Stomach smooth muscle (tissue), 2 donors: ENCODE data around the gene PUM2.

Experiments
- H3K27ac ChIP-seq: one replicate; pipeline ENCODE4 v1.7.0; 2013; ENCODE audit warnings: mild to moderate bottlenecking, low read length, inconsistent platforms
- H3K27me3 ChIP-seq, 2 donors: one replicate each; pipeline ENCODE4 v1.7.0; 2013; ENCODE audit warnings: low read length in 2 of 2; ENCODE audit not compliant: insufficient read depth in 2 of 2, control insufficient read depth in 1 of 2
- H3K36me3 ChIP-seq, 2 donors: one replicate each; pipeline ENCODE4 v1.7.0; 2013; ENCODE audit warnings: low read length in 2 of 2; ENCODE audit not compliant: control insufficient read depth in 2 of 2, insufficient read depth in 2 of 2
- H3K4me1 ChIP-seq: one replicate; pipeline ENCODE4 v1.7.0; 2013; ENCODE audit warnings: low read length; ENCODE audit not compliant: control insufficient read depth, insufficient read depth
- H3K4me3 ChIP-seq, 2 donors: one replicate each; pipeline ENCODE4 v1.7.0; 2013; ENCODE audit warnings: low read length in 2 of 2
- H3K9ac ChIP-seq, 2 donors: one replicate each; pipeline ENCODE4 v1.7.0; 2013; ENCODE audit warnings: low read length in 2 of 2, mild to moderate bottlenecking in 1 of 2
- H3K9me3 ChIP-seq, 2 donors: one replicate each; pipeline ENCODE4 v1.7.0; 2013; ENCODE audit warnings: low read length in 2 of 2; ENCODE audit not compliant: control insufficient read depth in 2 of 2
- donor health status: healthy.
- donor health status: Pancreatic carcinoma.

The PUM2 gene

DNA sequence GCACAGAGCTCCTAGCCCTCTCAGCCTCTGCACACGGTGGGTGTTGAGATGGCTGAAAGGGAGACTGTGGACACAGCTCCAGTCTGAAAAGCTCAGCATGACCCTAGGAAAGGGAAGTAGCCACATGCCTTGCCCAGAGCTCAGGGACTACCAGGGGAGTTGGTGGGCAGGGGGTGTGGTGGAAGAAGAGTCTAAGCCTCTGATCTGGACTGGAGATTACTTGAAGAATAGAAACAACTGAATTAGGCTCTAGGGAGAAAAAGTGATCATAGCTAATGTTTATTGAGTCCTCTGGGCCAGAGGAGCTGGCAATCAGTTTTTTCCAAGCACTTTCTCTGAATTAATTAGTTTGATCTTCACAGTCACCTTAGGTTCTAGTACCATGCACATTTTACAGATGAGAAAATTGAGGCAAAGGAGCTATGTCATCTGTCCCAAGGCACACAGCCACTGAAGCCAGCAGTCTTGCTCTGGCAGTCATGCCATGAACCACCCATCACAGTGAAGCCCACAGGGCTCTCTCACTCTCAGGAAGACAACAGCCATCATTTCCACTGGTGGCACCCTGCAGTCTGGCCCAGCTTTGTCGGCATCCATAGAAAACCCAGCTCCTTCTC is 136.0 kb downstream of the PUM2 start:
- Histone ChIP-seq H3K9me3 (no peaks in the 10 kb centered on the region), H3K27ac (no peak overlapping the region), H3K4me3 (no peak overlapping the region), H3K27me3 (no peaks in the 10 kb centered on the region), H3K9ac (no peak overlapping the region), H3K36me3 (no peaks in the 10 kb centered on the region), H3K4me1 (no peaks in the 10 kb centered on the region)

DNA sequence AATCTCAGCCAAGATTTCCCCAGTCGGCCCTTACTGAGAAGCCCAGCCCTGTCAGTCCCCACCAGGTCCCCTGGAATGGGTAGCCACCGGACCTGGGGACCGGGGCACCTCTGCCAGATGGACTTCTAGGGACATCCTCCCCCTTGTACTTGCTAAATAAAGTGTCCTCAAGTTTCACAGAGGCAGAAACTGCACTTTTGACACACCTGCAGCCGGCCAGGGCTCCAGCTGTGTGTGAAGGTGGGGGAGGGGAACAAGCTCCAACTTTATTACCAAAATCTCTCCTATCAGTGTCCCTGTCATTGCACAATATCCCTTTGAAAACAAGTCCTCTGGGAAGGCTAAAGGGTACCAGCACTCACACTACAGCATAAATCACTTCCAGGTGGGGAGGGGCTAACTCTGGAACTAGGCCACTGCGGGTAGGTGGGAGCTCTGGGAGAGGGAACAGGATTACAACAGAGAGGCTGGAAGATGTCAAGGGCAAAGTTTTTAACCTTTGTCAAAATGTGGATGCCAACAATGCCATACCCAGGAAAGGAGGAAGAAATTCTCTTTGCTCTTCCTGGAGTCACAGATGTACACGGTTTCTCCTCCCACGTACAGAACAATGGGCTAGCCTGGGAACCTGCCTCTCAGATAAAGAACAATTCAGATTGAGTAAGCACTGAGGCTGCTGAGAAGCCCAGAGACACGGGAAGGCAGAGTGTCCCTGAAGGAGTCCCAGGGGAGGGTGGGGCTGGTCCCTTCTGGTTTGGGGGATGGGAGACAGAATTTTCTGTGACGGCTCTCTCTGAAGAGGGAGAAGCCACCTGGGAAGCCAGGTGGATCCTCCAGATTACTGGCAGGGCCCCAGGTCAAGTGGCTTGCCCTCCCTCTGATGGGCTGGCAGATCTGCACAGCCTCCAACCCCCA is 136.7 kb downstream of the PUM2 start:
- Histone ChIP-seq H3K9me3 (no peaks in the 10 kb centered on the region), H3K27ac (no peak overlapping the region), H3K4me1 (no peaks in the 10 kb centered on the region), H3K9ac (no peak overlapping the region), H3K27me3 (no peaks in the 10 kb centered on the region), H3K36me3 (no peaks in the 10 kb centered on the region), H3K4me3 (no peak overlapping the region)

DNA sequence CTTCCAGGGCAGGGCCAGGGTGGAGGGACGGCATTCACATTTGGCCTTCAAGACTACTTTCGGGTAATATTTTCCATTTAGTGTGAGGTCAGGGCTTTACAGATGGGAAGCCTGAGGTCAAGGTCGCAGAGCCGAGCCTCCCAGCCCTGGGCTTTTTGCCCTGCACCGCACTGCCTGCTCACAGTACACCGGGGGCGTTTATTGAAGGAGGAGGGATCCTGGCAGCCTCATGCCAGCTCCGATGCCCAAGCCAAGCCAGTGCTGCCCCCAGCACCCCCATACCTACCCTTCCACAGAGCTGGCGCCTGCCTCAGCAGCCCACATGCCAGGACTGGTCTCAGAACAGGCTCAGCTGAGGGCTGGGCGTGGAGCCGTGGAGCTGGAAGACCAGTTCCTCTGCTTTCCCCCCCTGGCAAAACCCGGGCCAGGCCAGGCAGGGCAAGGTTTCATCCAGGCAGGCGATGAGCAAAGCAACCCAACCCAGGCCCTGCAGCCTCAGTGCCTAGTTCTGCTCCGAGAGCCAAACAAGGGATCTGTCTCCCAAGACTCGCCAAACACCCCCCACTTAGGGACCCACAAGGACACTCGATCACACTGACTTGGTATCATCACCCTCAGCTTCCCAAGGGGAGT is 137.7 kb downstream of the PUM2 start:
- Histone ChIP-seq H3K27ac (no peak overlapping the region), H3K36me3 (no peaks in the 10 kb centered on the region), H3K4me1 (no peaks in the 10 kb centered on the region), H3K4me3 (no peak overlapping the region), H3K27me3 (no peaks in the 10 kb centered on the region), H3K9me3 (no peaks in the 10 kb centered on the region), H3K9ac (no peak overlapping the region)

DNA sequence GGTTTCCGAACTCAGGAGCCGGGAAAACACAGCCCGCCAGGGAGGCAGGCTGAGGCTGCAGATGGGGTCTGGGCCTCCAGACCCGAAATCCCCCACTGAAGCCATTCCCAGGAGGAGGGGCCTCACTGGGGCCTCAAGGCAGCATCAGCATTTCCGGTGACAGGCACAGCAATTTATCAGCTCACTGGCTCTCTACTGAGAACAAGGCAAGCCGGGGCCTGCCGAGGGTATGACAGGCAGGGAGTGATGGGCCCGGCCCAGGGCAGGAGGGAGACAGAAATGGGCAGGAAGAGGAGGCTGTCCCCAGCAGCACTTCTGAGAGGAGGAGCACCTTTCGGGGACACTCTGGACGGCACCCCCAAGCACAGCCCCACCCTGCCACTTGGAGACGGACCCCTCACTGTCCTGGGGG is 138.2 kb downstream of the PUM2 start:
- no peaks in the 10 kb centered on the region for H3K4me1 ChIP-seq
- H3K27ac ChIP-seq, result no peak overlapping the region
- H3K36me3 ChIP-seq, result no peaks in the 10 kb centered on the region
- no peak overlapping the region for H3K4me3 ChIP-seq
- no peak overlapping the region for H3K9ac ChIP-seq
- no peaks in the 10 kb centered on the region for H3K9me3 ChIP-seq
- H3K27me3 ChIP-seq, result no peaks in the 10 kb centered on the region

DNA sequence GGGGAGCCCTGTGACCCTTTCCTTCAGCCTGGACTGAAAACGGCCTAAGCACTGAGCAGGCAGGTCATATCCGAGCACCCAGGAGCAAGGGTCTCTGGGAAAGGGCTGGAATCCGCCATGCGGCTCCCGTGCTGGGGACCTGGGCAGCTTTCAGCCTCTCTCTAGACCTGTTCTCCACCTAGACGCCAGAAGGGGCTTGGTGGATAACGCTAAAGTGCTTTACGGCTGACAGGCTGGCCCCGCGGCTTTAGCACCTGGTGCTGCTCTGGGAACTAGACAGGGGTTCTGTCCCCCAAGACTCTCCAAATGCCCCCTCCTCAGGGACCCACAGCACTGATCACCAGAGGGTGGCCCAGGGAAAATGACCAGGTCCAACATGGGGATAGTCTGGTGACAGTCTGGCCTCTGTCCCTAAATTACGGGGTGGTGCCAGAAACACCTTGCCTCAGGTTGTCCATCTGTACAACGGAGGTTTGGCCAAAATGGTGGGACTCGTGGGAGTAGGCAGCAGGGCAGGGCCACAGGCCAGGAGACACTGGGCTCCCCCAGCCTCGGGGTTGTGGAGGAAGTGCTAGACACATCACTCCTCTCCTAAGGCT is 138.7 kb downstream of the PUM2 start:
- no peaks in the 10 kb centered on the region for H3K4me1 ChIP-seq
- no peaks in the 10 kb centered on the region for H3K27me3 ChIP-seq
- H3K36me3 ChIP-seq, result no peaks in the 10 kb centered on the region
- no peak overlapping the region for H3K27ac ChIP-seq
- no peaks in the 10 kb centered on the region for H3K9me3 ChIP-seq
- H3K4me3 ChIP-seq, result no peak overlapping the region
- no peak overlapping the region for H3K9ac ChIP-seq

DNA sequence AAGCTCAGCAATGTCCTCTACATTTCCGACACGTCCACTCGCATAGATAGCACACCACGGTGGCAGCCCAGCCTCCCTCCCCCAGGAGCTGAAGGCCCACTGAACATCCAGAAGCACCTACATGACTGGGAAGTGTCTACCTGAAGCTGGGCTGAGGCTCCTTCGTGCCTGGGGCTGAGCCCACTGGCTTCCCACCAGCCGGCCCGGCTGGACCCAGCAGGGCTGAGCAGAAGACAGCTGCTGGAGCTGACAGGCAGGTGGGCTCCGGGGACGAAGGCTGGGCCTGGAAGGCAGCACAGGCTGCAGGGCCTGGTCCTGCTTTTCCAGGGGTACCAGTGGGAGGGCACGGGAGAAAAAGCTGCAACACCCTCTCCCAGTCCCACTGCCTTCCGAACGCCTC is 139.2 kb downstream of the PUM2 start:
- Histone ChIP-seq H3K36me3 (no peaks in the 10 kb centered on the region), H3K9me3 (no peaks in the 10 kb centered on the region), H3K27ac (no peak overlapping the region), H3K4me1 (no peaks in the 10 kb centered on the region), H3K27me3 (no peaks in the 10 kb centered on the region), H3K4me3 (no peak overlapping the region), H3K9ac (no peak overlapping the region)

DNA sequence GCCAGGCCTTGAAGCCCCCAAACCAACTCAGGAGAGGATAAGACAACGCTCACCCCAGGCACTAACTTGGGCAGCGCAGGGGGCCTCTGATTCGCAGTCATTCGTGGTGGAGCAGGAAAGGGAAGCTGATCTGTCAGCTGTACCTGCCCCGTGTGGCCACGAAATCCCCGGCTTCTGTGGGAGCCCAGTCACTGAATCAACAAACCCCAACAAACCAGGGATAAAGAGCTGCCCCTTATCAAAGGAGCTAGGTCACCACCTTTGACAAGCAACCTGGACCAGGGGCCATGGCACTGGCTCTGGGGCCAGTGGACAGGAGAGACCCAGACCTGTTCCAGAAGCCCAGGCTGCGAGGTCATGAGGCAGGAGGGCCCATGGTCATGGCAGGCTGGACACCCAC is 140.2 kb downstream of the PUM2 start:
- H3K4me3 ChIP-seq, result no peak overlapping the region
- no peaks in the 10 kb centered on the region for H3K27me3 ChIP-seq
- H3K9me3 ChIP-seq, result no peaks in the 10 kb centered on the region
- no peaks in the 10 kb centered on the region for H3K36me3 ChIP-seq
- H3K27ac ChIP-seq, result no peak overlapping the region
- H3K9ac ChIP-seq, result no peak overlapping the region
- H3K4me1 ChIP-seq, result no peaks in the 10 kb centered on the region

DNA sequence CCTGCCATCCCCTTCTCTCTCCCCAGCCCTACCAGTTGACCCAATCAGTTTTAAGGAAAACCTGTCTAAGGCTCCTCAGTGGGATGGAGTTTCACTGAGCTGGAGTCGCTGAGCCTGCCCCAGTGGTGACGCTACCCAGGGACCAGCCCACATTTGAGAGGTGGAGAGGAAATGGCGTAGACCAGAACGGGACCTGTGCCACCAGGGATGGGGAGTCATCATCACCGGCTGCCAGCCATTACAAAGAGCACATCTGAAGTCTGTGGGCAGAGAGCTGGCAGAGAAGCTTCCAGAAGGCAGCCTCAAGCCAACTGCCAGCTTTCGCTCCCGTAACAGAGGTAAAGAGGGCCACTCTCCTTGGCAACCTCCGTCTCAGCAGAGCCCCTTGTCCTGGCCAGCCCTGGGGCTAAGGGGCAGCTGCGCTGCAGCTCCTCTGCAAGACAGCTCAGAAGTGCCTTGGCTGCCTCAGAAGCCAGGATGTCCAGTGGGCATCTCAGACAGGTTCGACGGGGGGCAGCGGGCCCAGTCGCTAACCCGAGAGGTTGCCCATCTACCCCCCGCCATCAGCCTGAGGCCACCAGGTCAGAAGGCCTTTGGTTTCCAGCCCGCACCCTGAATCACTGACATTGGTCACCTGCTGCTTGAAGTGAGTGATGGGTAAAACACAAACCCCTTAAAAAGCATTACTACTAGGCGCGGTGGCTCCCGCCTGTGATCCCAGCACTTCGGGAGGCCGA is 141.1 kb downstream of the PUM2 start:
- Histone ChIP-seq H3K36me3 (no peaks in the 10 kb centered on the region), H3K27ac (no peak overlapping the region), H3K9me3 (no peaks in the 10 kb centered on the region), H3K4me1 (no peaks in the 10 kb centered on the region), H3K27me3 (no peaks in the 10 kb centered on the region), H3K9ac (no peak overlapping the region), H3K4me3 (no peak overlapping the region)

DNA sequence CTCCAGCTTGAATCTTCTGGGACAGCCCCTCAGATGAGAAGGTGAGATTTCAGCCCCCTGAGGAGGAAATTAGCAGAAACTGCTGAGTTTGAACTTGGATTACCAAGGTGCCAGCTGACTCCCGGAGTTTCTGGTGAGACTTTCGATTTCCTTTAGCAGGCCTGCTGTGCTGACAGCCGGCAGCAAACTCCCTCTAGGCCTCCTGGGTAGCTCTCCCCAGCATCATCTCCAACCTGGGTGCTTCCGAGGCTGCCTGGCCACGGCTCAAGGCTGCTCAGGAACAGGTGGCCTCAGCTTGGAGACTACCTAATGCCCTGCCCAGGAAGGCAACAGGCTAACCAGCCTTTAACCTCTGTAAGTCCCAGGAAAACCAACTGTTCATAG is 142.2 kb downstream of the PUM2 start:
- Histone ChIP-seq H3K9ac (no peak overlapping the region), H3K4me1 (no peaks in the 10 kb centered on the region), H3K27me3 (no peaks in the 10 kb centered on the region), H3K4me3 (no peak overlapping the region), H3K36me3 (no peaks in the 10 kb centered on the region), H3K27ac (no peak overlapping the region), H3K9me3 (no peaks in the 10 kb centered on the region)

DNA sequence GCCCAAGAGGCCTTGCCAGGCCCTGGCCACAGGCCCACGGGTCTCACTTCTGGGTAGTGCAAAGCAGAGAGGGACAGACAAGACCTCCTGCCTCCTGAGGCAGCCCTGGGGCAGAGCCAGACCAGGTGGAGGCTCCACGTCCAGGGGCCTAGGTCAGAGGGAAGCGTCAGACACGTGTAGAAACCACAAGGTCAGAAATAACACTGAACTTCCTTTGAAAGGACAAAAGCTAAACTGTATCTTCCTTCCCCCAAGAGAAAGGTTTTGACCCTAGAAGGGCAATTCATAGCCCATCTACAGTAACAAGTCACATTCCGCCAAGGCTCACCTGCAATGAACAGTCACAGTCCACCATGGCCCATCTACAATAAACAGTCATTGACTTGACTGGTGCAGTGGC is 143.6 kb downstream of the PUM2 start:
- Histone ChIP-seq H3K36me3 (no peaks in the 10 kb centered on the region), H3K9me3 (no peaks in the 10 kb centered on the region), H3K4me1 (no peaks in the 10 kb centered on the region), H3K4me3 (no peak overlapping the region), H3K9ac (no peak overlapping the region), H3K27ac (no peak overlapping the region), H3K27me3 (no peaks in the 10 kb centered on the region)
